ENCODE data around the gene CCR2.

CCR2 gene

GRCh38 chr3:46338840-46339239, 15.1 kb upstream of the CCR2 start:
- H3K27ac ChIP-seq: no peak overlapping the region
- TF ChIP-seq CTCF (IDR thresholded peaks at IDR 0.05) (no peak), ZFX (IDR thresholded peaks at IDR 0.05; ENCODE audit: borderline replicate concordance) (no peak)

DNA sequence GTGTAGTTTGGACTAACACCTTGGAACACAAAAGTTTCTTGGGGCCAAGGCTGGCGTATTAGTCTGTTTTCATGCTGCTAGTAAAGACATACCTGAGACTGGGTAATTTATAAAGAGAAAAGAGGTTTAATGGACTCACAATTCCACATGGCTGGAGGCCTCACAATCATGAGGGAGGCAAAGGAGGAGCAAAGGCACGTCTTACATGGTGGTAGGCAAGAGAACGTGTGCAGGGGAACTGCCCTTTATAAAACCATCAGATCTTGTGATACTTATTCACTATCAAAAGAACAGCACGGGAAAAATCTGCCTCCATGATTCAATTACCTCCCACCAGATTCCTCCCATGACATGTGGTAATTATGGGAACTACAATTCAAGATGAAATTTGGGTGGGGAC, 9.4 kb upstream of the CCR2 start:
- no peak overlapping the region for H3K27ac ChIP-seq
- TF ChIP-seq ZFX (IDR thresholded peaks at IDR 0.05; ENCODE audit: borderline replicate concordance): no peak
- no peak for TF ChIP-seq CTCF (IDR thresholded peaks at IDR 0.05)

DNA sequence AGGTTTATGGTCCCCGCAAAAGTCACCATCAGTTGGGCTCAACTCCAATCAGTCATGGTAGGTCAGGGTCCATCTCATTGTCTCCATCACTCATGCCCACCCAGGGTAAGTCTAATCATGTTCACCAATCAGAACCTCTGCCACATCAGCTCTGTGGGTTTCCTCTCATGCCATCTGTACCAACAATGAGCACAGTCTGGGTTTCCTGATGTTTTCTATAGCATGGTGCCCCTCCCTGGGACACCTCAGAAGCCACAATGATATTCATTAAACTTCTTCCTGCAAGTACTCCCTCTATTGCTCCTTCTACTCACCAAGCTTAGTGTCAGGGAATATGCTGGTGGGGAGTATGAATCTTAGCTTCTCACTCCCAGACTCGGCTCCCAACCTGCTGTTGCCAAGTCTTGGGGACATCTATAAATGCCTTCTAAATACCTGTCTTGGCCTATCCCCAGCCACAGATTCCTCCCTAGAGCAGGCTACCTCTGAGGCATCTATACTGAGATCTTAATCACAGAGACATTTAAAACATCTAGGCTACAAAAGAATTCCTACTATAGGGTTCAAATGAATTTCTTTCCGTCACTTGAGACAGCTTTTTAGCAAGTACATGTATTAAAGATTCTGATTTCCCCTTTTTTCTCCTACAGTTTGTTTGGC, 5.0 kb upstream of the CCR2 start:
- no peak overlapping the region for H3K27ac ChIP-seq
- TF ChIP-seq CTCF (IDR thresholded peaks at IDR 0.05) (no peak), ZFX (IDR thresholded peaks at IDR 0.05; ENCODE audit: borderline replicate concordance) (no peak)

DNA sequence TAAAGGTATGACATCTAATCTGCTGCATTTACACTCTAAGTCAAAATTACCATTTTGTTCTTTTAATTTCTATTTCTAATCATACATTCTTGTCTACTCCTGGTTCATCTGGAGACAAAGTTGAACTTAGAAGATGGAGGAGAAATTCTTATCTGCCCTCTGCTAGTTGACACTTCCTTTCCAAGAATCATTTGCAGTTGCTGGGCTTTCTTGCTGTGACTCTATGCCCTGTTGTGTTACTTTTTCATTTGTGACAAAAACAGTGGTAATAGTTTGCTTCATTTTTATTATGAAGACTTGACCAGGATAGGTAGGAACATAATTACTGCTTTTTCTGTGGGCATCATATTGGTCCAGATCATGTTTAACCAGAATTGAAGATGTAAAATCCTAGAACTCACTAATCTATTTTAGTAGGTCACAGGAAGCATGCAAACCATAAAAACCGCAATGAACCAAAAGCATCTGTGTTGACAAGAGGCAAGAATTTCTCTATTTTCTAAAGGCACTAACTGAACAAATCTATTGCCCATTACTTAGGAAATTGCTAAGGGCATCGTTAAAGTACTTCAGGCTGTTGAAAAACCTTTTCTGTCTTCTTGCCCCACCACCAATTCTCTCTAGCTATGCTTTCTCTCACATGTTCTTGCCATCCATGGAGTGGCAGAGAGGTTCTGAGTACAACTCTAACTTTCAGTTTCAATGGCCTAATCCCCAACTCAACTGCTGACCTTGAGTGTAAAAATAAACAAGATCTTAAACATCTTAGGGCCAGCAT, 4.2 kb upstream of the CCR2 start:
- no peak overlapping the region for H3K27ac ChIP-seq
- no peak for TF ChIP-seq CTCF (IDR thresholded peaks at IDR 0.05)
- no peak for TF ChIP-seq ZFX (IDR thresholded peaks at IDR 0.05; ENCODE audit: borderline replicate concordance)

DNA sequence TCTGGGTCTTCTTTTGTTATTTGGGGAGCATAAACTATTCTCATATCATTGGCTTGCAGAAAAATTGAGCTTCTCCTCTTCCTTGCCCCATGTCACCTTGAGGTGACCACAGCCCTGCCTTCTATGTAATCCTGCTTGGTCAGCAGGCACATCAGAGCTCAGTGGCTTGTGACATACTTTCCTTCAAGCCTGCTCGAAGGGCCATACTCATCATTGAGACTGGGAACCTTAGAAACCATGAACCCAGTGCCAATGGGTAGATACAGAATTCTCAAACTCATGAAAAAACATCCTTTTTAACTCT, 3.7 kb upstream of the CCR2 start:
- H3K27ac ChIP-seq: no peak overlapping the region
- TF ChIP-seq ZFX (IDR thresholded peaks at IDR 0.05; ENCODE audit: borderline replicate concordance) (no peak), CTCF (IDR thresholded peaks at IDR 0.05) (no peak)

DNA sequence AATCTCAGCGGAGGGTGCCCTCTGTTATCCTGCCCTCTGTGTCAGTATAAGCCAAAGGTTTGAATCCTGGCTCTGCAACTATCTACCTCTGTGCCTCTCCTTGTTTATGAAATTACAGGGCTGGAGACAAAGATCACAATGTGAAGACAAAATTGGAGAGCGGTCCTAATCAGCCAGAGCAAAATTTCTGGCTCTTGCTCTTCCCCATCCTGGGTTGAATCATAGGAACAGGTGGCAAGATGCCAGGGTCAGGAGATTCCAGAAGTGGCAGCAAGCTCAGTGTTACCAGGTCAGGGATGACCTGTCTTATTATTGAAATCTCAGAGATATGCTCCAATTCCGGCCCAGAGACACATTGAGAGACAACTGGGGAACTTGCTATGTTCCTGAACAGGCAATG, 2.3 kb upstream of the CCR2 start:
- no peak overlapping the region for H3K27ac ChIP-seq
- no peak for TF ChIP-seq ZFX (IDR thresholded peaks at IDR 0.05; ENCODE audit: borderline replicate concordance)
- TF ChIP-seq CTCF (IDR thresholded peaks at IDR 0.05): no peak

GRCh38 chr3:46353090-46353489, 821 bp upstream of the CCR2 start:
- no peak overlapping the region for H3K27ac ChIP-seq
- TF ChIP-seq ZFX (IDR thresholded peaks at IDR 0.05; ENCODE audit: borderline replicate concordance): no peak
- TF ChIP-seq CTCF (IDR thresholded peaks at IDR 0.05): no peak
